Hepatocyte (in vitro differentiated cells): ENCODE results near the gene PDCD5.

ENCODE experiments used
- CTCF ChIP-seq: fragments of 200-600 bp; sonication (generic); IDR thresholded peaks from 2 replicates; pipeline ENCODE4 v1.5.1; 2016; ENCODE audit warnings: antibody characterized with exemption, mild to moderate bottlenecking; ENCODE audit not compliant: poor library complexity
- EZH2 ChIP-seq: fragments of 200-600 bp; sonication (generic); IDR thresholded peaks from 2 replicates; pipeline ENCODE4 v1.6.1; 2016; ENCODE audit warnings: antibody characterized with exemption, mild to moderate bottlenecking, borderline replicate concordance

- TF ChIP-seq CTCF (no peak), EZH2 (no peak)
These were observed 48.8 kb upstream of the PDCD5 start for GRCh38 chr19:32532233-32532632.
